OCI-LY1 (cell line): ENCODE data around the gene MAP3K21.

ENCODE experiments used
- H2AFZ ChIP-seq: fragments of 200-600 bp; sonication (generic), shearing (Covaris generic); 2 replicates; pipeline ENCODE4 v1.6.0; 2014; ENCODE audit warnings: antibody characterized with exemption, mild to moderate bottlenecking, low read length
- H3F3A ChIP-seq: fragments of 200-600 bp; sonication (generic), shearing (Covaris generic); 2 replicates; pipeline ENCODE4 v1.6.0; 2014; ENCODE audit warnings: mild to moderate bottlenecking, antibody characterized with exemption, low read length, moderate library complexity; ENCODE audit not compliant: insufficient read depth
- H3K27ac ChIP-seq: fragments of 200-600 bp; sonication (generic); 2 replicates; pipeline ENCODE4 v1.5.1; 2014; ENCODE audit warnings: low read length, mixed run types, mild to moderate bottlenecking, low read depth; ENCODE audit not compliant: poor library complexity, severe bottlenecking
- H3K27me3 ChIP-seq: fragments of 200-600 bp; sonication (generic); 2 replicates; pipeline ENCODE4 v1.6.0; 2014; ENCODE audit warnings: antibody characterized with exemption, mild to moderate bottlenecking, low read length, moderate library complexity; ENCODE audit not compliant: insufficient read depth
- H3K36me3 ChIP-seq: fragments of 200-600 bp; sonication (generic); 2 replicates; pipeline ENCODE4 v1.6.1; 2014; ENCODE audit warnings: mild to moderate bottlenecking, antibody characterized with exemption, low read length, moderate library complexity, mixed read lengths; ENCODE audit not compliant: insufficient read depth
- H3K4me1 ChIP-seq: fragments of 200-600 bp; sonication (generic); 2 replicates; pipeline ENCODE4 v1.5.1; 2014; ENCODE audit warnings: mild to moderate bottlenecking, low read length, moderate library complexity; ENCODE audit not compliant: insufficient read depth, severe bottlenecking
- H3K4me2 ChIP-seq: fragments of 200-600 bp; sonication (generic), shearing (Covaris generic); 2 replicates; pipeline ENCODE4 v1.6.1; 2014; ENCODE audit warnings: low read length
- H3K4me3 ChIP-seq: fragments of 200-600 bp; sonication (generic); 2 replicates; pipeline ENCODE4 v1.5.1; 2014; ENCODE audit warnings: low read length, low read depth, mild to moderate bottlenecking, mixed read lengths; ENCODE audit not compliant: poor library complexity, severe bottlenecking
- H3K79me2 ChIP-seq: fragments of 200-600 bp; shearing (Covaris generic); 2 replicates; pipeline ENCODE4 v1.6.1; 2016; ENCODE audit warnings: mixed run types, low read length, mixed read lengths; ENCODE audit not compliant: insufficient read depth
- H3K9ac ChIP-seq: fragments of 200-600 bp; sonication (generic), shearing (Covaris generic); 2 replicates; pipeline ENCODE4 v1.6.1; 2014; ENCODE audit warnings: mild to moderate bottlenecking, low read length, mixed read lengths
- H3K9me2 ChIP-seq: fragments of 200-600 bp; sonication (generic), shearing (Covaris generic); 2 replicates; pipeline ENCODE4 v1.6.1; 2014; ENCODE audit warnings: low read depth, mild to moderate bottlenecking, low read length, mixed read lengths
- H3K9me3 ChIP-seq: fragments of 200-600 bp; shearing (Covaris generic); 2 replicates; pipeline ENCODE4 v1.6.1; 2014; ENCODE audit warnings: low read length, mixed read lengths
- H4K20me1 ChIP-seq: fragments of 200-600 bp; sonication (generic), shearing (Covaris generic); 2 replicates; pipeline ENCODE4 v1.6.0; 2016; ENCODE audit warnings: mild to moderate bottlenecking, low read length; ENCODE audit not compliant: insufficient read depth
- CTCF ChIP-seq: fragments of 200-600 bp; sonication (generic), shearing (Covaris generic); IDR thresholded peaks from 2 replicates; pipeline ENCODE4 v1.5.1; 2017; ENCODE audit warnings: mild to moderate bottlenecking, antibody characterized with exemption, low read length, moderate library complexity, mixed read lengths
- EZH2 ChIP-seq: fragments of 200-600 bp; sonication (generic), shearing (Covaris generic); IDR thresholded peaks from 2 replicates; pipeline ENCODE4 v1.8.0; 2017; ENCODE audit warnings: borderline replicate concordance, mixed run types, mild to moderate bottlenecking, antibody characterized with exemption, low read length, moderate library complexity, mixed read lengths

MAP3K21 gene

DNA sequence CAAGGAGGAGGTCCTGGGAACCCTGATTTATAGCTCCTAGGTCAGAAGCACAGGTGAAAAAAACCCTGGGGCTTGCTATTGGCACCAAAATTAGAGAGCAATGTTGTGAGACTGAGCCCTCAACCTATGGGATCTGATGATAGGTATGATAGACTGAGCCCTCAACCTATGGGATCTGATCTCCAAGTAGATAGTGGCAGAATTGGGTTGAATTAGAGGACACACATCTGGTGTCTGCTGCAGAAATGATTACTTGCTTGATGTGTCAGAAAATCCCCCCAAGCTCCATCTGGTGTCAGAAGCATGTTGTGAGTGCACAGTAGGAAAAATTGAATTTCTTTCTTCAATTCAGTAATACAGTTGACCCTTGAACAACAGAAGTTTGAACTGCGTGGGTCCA, 62.4 kb downstream of the MAP3K21 start:
- no peaks in the 10 kb centered on the region for H3K4me1 ChIP-seq
- H3K9me3 ChIP-seq: no peaks in the 10 kb centered on the region
- no peak for TF ChIP-seq EZH2
- no peak for TF ChIP-seq CTCF
- H3K79me2 ChIP-seq: no peaks in the 10 kb centered on the region
- no peak overlapping the region for H2AFZ ChIP-seq
- no peak overlapping the region for H3K27ac ChIP-seq
- no peak overlapping the region for H3K4me2 ChIP-seq
- H3K27me3 ChIP-seq: no peaks in the 10 kb centered on the region
- H3K9me2 ChIP-seq: no peaks in the 10 kb centered on the region
- no peaks in the 10 kb centered on the region for H3K36me3 ChIP-seq
- H3K4me3 ChIP-seq: no peak overlapping the region
- no peaks in the 10 kb centered on the region for H3F3A ChIP-seq
- H3K9ac ChIP-seq: no peak overlapping the region
- no peaks in the 10 kb centered on the region for H4K20me1 ChIP-seq

DNA sequence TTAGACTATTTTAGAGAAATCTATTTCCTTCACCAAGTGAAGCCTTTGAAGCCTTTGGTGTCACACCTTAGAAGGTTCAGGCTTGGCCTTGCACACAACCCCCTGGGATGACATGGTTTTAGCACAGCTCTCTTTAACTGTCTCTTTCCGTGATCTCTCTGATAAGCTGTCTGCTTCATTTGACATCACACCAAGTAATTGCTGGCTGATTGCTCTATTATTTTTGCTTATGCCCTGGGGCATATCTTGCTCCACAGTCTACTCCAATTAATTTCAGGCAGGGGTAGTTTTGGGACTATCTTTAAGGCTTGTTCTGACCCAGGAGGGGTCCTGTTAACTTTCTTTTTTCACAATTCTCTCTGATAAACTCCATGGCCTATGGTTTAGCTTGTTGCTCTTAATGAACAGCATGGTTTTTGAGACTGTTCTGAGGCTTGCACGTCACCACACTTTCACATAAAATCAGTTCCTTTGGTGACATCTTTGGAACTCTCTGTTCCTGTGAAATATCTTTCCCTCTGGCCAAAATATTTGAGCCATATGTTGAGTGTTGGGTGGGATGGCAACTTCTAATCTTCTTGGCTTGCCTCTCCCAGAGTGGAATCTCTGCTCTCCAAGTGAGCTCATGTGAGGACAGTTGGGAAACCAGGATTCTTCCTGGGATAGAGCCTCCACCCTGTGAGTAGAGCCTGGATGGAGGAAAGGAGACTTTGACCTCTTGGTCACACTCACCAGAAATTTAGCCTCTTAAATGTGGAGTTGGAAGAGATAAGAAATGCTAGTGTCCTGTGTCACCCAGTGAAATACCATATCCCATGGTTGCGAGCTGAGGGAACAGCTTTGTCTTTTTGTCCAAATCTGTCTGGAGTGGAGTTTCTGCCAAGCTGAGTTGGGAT, 63.6 kb downstream of the MAP3K21 start:
- Histone ChIP-seq H3F3A (no peaks in the 10 kb centered on the region), H3K9me3 (no peaks in the 10 kb centered on the region), H3K4me2 (no peak overlapping the region), H3K27ac (no peak overlapping the region), H4K20me1 (no peaks in the 10 kb centered on the region), H3K4me1 (no peaks in the 10 kb centered on the region), H3K9ac (no peak overlapping the region), H3K9me2 (no peaks in the 10 kb centered on the region), H3K79me2 (no peaks in the 10 kb centered on the region), H3K4me3 (no peak overlapping the region), H3K36me3 (no peaks in the 10 kb centered on the region), H2AFZ (no peak overlapping the region), H3K27me3 (no peaks in the 10 kb centered on the region)
- TF ChIP-seq EZH2: no peak
- TF ChIP-seq CTCF: no peak

GRCh38 chr1:233393084-233393840, 65.7 kb downstream of the MAP3K21 start:
- Histone ChIP-seq H3K4me1 (no peaks in the 10 kb centered on the region), H2AFZ (no peak overlapping the region), H3K4me3 (no peak overlapping the region), H3K27me3 (no peaks in the 10 kb centered on the region), H3K79me2 (no peaks in the 10 kb centered on the region), H3K9ac (no peak overlapping the region), H3K36me3 (no peaks in the 10 kb centered on the region), H3F3A (no peaks in the 10 kb centered on the region), H3K27ac (no peak overlapping the region), H3K4me2 (no peak overlapping the region), H3K9me3 (no peaks in the 10 kb centered on the region), H3K9me2 (no peaks in the 10 kb centered on the region), H4K20me1 (no peaks in the 10 kb centered on the region)
- no peak for TF ChIP-seq CTCF
- no peak for TF ChIP-seq EZH2
